ENCODE results near the gene ETV6.

DNA sequence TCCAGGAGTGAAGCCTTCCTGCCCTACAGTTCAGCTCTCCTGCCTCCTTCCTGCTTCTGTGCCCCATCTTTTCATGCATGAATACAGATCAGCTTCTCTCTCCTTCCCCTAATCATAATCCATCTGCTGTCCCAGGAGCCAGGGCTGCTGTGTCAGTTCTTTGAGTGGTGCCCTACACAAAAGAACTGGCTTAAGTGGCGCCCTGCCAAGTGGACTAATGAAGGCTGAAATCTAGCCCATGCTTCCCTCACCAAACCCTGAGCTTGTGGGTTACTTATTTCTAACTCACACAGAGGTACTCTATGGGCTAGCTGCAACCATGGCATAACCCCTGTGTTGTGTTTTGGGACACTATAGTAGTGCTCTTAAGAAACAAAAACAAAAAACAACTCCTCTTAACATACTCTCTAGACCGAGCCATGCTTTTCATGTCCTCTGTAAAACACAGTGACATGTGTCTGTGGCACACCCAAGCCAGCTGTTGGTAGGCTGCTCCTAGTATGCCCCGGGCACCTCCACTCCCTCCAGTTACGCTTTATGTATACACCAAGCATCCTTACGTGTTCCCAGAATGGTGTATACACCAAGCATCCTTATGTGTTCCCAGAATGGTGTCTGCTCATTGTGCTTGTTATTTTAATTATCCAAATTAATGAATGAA lies 19.3 kb upstream of the ETV6 start:
- no peak for TF ChIP-seq POLR2A (IDR thresholded peaks at IDR 0.05)
- TF ChIP-seq, protein P1, sequence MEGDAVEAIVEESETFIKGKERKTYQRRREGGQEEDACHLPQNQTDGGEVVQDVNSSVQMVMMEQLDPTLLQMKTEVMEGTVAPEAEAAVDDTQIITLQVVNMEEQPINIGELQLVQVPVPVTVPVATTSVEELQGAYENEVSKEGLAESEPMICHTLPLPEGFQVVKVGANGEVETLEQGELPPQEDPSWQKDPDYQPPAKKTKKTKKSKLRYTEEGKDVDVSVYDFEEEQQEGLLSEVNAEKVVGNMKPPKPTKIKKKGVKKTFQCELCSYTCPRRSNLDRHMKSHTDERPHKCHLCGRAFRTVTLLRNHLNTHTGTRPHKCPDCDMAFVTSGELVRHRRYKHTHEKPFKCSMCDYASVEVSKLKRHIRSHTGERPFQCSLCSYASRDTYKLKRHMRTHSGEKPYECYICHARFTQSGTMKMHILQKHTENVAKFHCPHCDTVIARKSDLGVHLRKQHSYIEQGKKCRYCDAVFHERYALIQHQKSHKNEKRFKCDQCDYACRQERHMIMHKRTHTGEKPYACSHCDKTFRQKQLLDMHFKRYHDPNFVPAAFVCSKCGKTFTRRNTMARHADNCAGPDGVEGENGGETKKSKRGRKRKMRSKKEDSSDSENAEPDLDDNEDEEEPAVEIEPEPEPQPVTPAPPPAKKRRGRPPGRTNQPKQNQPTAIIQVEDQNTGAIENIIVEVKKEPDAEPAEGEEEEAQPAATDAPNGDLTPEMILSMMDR (IDR thresholded peaks at IDR 0.05), result no peak
